IPS DF 4.7 (cell line): ENCODE results near the gene EPB41L2.

Experiments used
- DNase-seq: peaks from one replicate; pipeline ENCODE4 v3.0.0-alpha.2; 2013; ENCODE audit warnings: low spot score; ENCODE audit errors: extremely low read depth

Gene EPB41L2

DNA sequence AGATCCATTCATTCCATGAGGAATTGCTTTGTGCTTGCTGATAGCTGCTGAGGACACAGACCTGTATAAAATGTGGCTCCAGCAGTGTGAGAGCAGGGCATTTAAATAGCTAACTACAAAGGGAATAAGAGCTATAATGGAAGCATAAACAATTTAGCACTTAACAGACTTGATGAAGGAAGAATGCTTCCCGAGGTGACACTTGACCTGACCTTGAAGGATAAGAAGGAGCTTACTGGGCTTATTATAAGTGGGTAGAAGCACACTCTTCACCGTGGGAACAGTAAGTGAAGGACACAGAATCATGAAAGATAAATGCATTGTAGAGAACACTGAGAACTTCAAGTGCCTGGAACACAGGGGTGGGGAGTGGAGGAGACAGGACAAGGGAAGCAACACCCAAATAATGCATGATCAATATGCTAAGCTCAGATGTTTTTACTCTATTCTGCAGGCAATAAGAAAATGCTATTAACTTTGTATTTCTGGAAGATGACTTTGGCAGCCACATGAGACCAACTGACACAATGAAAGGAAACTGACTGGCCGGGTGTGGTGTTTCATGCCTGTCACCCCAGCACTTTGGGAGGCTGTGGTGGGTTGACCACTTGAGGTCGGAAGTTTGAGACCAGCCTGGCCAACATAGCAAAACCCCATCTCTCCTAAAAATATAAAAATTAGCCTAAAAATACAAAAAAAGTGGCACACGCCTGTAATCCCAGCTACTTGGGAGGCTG lies 84.2 kb downstream of the EPB41L2 start:
- DNase-seq: no peak

- no peak for DNase-seq
These were observed 84.9 kb downstream of the EPB41L2 start for GRCh38 chr6:130978180-130978579.

DNA sequence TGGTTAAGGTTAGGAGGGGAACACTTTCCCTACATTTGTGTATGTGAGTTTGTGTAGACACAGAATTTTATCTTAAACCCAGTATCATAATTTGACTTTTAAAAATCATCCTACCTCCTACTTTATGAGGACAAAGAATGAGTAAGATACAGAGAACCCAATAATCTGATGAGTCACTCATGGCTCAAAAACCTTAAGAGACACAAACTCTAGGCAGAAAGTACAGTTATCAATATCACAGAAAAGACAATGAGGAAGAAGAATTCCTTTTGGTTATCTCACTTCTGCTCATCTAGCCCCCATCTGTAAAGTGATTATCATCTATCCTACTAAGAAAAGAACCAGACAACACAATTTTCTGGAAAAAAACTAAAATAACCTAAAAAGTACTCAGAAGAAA lies 87.7 kb downstream of the EPB41L2 start:
- no peak for DNase-seq

- DNase-seq: no peak
These were observed 89.3 kb downstream of the EPB41L2 start for GRCh38 chr6:130973521-130974277.

GRCh38 chr6:130971504-130971903 lies 91.5 kb downstream of the EPB41L2 start:
- no peak for DNase-seq

GRCh38 chr6:130970839-130971410 lies 92.1 kb downstream of the EPB41L2 start:
- DNase-seq: no peak

- DNase-seq: no peak
These were observed 93.1 kb downstream of the EPB41L2 start for GRCh38 chr6:130969791-130970491.

DNA sequence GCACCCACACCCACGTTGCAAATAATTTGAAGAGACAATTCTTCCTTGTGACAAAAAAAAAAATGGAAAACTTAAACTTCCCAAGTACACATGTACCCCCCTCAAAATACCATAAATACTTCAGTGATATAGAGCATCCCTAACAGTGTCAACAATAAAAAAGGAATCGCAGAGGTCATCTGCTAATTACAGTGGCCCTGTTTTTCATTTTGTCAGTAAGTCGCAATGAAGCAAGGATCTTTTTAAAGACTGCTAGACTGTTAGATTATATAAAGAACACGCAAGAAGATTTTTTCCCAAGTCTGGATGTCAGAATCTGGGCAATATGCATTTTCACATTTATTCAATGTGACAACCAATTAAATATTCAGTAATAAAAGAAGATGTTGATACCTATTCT lies 93.9 kb downstream of the EPB41L2 start:
- DNase-seq: no peak

DNA sequence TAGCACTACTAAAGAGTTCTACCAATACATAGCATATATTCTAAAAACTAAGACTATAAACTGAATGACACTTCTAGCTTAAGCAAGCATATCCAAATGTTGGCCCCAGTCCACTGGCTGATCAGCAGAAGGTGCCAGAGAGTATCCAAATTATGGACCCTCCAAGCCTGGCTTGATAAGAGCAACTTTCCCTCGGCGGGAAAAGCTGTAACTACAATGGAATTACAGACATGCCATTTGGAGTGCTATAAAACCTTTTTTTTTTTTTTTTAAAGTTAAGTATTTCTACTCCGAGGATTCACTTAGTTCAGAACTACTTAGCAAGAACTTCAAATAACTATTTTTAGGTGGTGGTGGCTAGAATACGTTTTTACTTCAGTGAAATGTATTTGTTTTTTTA lies 94.6 kb downstream of the EPB41L2 start:
- DNase-seq: no peak

- DNase-seq: no peak
These were observed 95.3 kb downstream of the EPB41L2 start for GRCh38 chr6:130967502-130968445.

DNA sequence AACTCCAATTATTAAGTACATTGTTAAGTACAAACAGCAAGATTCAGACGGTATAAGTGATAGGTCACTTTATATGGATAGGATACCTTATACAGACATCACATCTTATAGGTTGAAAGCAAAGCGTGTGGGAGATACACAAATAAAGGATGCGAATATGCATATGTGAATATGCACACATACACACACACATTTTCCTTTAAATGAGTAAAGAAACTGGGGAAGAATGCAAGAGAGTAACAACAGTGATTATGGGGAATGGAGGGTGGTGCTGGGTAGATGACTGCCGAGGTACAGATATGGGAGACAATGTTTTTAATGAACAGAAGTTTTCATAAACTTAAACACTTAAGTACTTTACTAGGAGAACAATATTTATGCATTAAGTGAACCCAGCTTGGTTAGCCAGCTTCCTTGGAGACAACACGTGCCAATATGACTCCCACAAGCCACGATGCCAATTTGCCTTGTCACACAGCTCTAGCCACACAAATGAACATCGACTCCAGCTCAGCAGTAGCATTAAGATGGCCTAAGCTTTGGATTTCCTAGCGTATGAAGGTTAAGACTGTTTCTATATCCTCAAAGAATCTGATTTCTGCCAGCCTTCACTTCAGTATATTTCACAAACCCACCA lies 96.6 kb downstream of the EPB41L2 start:
- no peak for DNase-seq

DNA sequence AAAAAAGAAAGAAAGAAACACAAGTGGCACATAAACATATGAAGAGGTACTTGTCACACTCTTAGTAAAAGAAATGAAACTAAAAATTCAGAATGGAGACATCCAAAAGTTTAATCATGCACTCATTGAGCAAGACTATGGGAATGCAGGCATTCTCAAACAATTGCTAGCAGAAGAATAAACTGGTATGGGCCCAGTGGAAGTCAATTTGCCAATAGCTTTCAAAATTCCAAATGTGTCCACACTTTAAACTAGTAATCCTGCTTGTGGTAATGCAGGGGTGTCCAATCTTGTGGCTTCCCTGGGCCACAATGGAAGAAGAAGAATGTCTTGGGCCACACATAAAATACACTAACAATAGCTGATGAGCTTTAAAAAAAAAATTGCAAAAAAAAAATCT lies 97.4 kb downstream of the EPB41L2 start:
- DNase-seq: no peak

DNA sequence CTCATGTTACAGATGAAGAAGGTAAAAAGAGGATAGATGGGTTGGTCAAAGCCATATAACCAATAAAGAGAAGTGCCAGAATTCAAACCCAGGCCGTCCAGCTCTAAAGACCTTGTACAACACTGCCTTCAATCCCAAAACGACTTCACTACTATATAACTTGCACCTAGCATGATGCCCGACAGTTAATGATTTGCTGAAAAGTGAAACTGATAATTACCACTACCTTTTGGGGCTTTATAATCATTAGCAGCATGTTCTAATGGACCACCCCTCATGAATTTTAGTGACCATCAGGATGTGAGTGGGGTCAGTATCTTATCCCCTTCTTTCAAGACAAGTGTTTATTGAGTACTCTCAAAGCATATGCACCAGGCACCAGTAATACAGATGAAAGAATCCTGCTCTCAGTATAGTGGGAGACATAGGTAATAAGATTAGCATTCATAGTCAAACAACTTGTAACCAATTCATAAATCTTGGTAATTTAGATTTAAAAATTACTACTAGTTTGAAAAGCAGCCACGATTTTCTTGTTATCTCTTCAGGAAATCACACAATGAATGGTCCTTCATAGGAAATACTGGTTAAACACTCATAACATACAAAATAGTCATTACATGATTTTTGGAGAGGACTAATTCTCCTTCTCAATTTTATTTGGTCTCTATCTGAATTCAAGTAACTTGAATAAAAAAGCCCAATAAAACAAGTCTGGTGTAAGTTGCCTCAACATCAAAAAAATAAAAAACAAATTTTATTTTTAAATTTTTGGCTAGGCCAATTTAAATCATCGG lies 98.0 kb downstream of the EPB41L2 start:
- DNase-seq: no peak

GRCh38 chr6:130964289-130964688 lies 98.8 kb downstream of the EPB41L2 start:
- DNase-seq: no peak

DNA sequence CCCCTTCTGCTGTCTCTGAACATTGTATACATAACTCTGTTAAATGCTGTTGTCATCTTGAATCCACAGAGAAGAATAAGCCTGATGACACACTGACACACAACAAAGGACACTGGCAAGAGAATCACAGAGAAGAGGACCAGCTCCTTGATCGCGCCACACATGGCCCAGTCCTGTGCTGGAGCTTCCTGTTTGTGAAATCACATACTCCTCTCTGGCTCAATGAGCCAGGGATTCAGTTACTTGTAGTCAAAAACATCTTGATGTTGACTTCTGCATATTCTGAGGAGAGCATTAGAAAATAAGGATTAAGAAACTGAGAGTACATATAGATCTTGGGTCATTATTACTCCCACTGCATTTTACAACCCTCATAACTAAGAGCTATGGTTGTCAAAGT lies 100.1 kb downstream of the EPB41L2 start:
- DNase-seq: no peak

DNA sequence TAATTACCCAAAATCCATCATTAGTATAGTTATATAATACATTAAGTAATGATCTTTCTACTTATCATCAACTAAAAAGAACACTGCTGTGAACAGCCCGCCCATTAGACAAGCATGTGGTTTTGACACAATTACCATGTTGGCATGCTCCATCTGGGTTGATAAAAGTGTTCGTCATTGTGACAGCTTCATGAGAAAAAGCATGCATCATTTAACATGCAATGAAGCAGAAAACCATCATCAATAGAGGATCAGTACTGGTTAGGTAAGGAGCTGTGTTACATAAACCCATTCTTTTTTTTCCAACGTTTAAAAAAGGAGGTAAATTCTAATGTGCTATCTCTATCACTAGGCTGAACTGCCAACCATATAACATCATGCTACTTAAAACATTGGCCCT lies 101.9 kb downstream of the EPB41L2 start:
- no peak for DNase-seq

GRCh38 chr6:130959951-130960350 lies 103.1 kb downstream of the EPB41L2 start:
- DNase-seq: no peak

DNA sequence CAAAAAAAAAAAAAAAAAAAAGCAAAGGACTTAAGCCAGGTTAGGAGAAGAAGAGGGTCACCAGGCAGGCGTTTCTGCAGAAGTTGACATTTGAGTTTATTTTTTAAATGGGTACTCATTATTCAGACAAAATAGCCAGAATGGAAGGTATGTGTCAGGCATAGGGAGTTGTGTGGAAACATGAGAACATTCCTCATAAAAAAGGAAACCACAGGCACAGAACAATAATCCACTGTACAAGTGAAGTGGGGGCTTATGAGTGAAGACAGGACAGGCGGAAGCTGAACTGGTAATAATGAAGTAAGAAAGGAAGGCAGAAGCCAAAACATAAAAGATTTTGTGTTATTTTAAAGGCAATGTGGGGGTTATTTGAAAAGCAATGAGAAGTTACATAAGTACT lies 104.6 kb downstream of the EPB41L2 start:
- DNase-seq: no peak

GRCh38 chr6:130955755-130956154 lies 107.3 kb downstream of the EPB41L2 start:
- DNase-seq: no peak

DNA sequence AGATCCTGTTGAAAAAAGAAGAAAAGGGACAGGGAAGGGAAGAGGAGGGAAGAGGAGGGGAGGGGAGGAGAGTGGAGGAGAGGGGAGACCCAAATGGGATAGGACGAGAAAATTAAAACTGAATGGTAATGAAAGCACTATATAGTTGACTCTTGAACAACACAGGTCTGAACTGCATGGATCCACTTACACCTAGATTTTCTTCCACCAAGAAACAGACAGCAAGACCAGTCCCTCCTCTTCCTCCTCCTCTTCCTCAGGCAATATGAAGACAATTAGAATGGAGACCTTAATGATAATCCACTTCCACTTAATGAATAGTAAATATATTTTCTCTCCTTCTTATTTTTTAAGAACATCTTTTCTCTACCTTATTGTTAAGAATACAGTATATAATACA lies 113.5 kb downstream of the EPB41L2 start:
- no peak for DNase-seq
